MCF 10A (cell line): ENCODE results near the gene CACNA1B. TPM values are rescaled to one million over a fixed set of nuclear protein-coding genes. Genes with fewer than 3 reads are reported as not detected.

Source experiments
- BruUV-seq: library from RNA; stranded (reverse); fragments of 400-500 nt; replicated peaks from 2 replicates; lab custom pipeline; 2021; lab: Mats Ljungman, UMichigan
- CTCF ChIA-PET: fragments of 300-600 bp; sonication (Branson Sonifier 250); formaldehyde crosslinking; extraction: SDS; loops from one replicate; lab custom pipeline; 2021; ENCODE audit warnings: antibody characterized with exemption, inconsistent platforms; lab: Yijun Ruan, JAX
- POLR2A ChIA-PET: fragments of 300-600, 350-650 bp; sonication (Branson Sonifier 250); formaldehyde crosslinking; extraction: SDS; loops from one replicate; lab custom pipeline; 2020; ENCODE audit warnings: antibody characterized with exemption, inconsistent platforms; lab: Yijun Ruan, JAX
- DNase-seq: peaks from one replicate; pipeline ENCODE4 v3.0.0-alpha.2; 2018; ENCODE audit not compliant: unreplicated experiment
- H3K27ac Mint-ChIP-seq: one replicate; pipeline ENCODE4 v1.8.0; 2022; ENCODE audit warnings: mild to moderate bottlenecking, low read depth, mixed read lengths; ENCODE audit not compliant: unreplicated experiment
- H3K27me3 Mint-ChIP-seq: one replicate; pipeline ENCODE4 v1.8.0; 2022; ENCODE audit warnings: mixed read lengths; ENCODE audit not compliant: insufficient read depth, unreplicated experiment
- H3K36me3 Mint-ChIP-seq: one replicate; pipeline ENCODE4 v1.8.0; 2022; ENCODE audit warnings: mild to moderate bottlenecking, moderate library complexity, mixed read lengths; ENCODE audit not compliant: insufficient read depth, unreplicated experiment
- H3K4me1 Mint-ChIP-seq: one replicate; pipeline ENCODE4 v1.8.0; 2022; ENCODE audit warnings: mixed read lengths; ENCODE audit not compliant: insufficient read depth, unreplicated experiment
- H3K4me3 Mint-ChIP-seq: one replicate; pipeline ENCODE4 v1.8.0; 2022; ENCODE audit warnings: mild to moderate bottlenecking, moderate library complexity, mixed read lengths; ENCODE audit not compliant: unreplicated experiment
- H3K9me3 Mint-ChIP-seq: one replicate; pipeline ENCODE4 v1.8.0; 2022; ENCODE audit warnings: mixed read lengths; ENCODE audit not compliant: unreplicated experiment
- intact Hi-C: fragments of 100-400 bp; cut with micrococcal nuclease; formaldehyde crosslinking; loops from 2 replicates; pipeline ENCODE4 v1.14.1; 2022
- total RNA-seq: library from RNA; stranded (reverse); gene quantifications from 2 replicates; pipeline ENCODE4 v1.2.3, GENCODE V29; 2022
- TF ChIP-seq, protein P1 (sequence below): fragments of 200-600 bp; IDR thresholded peaks from one replicate; pipeline ENCODE4 v1.8.0; 2022; ENCODE audit warnings: antibody characterized with exemption, mild to moderate bottlenecking; ENCODE audit not compliant: unreplicated experiment

The CACNA1B gene
- total RNA-seq, 1 experiment from 2014 or later: not detected

DNA sequence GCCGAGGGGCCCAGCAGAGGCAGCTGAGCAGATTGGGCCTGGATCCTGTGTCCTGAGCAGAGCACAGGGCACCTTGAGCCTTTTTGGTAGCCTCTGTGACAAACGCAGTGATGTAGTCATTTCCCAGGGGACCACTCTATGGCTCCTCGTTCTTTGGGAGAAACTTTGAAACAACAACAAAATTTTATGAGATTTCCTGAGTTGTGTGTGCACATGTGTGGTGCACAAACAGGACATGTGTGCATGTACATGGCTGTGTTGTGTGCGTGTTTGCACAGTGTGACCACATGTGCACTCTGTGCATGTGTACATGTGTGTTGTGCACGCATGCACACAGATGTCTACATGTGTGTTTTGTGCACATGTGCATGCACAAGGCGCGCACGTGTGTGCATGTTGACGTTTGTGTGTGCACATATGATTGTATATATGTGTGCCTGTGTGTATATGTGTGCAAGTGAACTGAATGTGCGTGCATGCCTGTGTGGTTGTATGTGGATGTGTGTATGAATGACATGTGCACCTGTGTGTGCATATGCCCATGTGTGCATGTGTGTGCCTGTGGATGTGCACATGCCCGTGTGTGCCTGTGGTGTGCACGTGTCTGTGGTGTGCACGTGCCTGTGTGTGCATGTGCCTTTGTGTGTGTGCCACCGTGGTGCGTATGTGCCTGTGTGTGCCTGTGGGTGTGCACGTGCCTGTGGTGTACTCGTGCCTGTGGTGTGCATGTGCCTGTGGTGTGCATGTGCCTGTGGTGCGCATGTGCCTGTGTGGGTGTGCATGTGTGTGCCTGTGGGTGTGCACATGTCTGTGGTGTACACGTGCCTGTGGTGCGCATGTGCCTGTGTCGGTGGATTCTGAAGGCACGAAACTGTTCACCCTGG is 221.6 kb downstream of the CACNA1B start:
- H3K27ac Mint-ChIP-seq: no peak overlapping the region
- no peaks in the 10 kb centered on the region for H3K27me3 Mint-ChIP-seq
- no peak overlapping the region for H3K4me3 Mint-ChIP-seq
- intact Hi-C loops: no loop called here
- H3K36me3 Mint-ChIP-seq: no peaks in the 10 kb centered on the region
- BruUV-seq: no TSS peak
- DNase-seq: no peak
- TF ChIP-seq, protein P1, sequence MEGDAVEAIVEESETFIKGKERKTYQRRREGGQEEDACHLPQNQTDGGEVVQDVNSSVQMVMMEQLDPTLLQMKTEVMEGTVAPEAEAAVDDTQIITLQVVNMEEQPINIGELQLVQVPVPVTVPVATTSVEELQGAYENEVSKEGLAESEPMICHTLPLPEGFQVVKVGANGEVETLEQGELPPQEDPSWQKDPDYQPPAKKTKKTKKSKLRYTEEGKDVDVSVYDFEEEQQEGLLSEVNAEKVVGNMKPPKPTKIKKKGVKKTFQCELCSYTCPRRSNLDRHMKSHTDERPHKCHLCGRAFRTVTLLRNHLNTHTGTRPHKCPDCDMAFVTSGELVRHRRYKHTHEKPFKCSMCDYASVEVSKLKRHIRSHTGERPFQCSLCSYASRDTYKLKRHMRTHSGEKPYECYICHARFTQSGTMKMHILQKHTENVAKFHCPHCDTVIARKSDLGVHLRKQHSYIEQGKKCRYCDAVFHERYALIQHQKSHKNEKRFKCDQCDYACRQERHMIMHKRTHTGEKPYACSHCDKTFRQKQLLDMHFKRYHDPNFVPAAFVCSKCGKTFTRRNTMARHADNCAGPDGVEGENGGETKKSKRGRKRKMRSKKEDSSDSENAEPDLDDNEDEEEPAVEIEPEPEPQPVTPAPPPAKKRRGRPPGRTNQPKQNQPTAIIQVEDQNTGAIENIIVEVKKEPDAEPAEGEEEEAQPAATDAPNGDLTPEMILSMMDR: no peak
- ChIA-PET CTCF (no interaction called here), POLR2A (no interaction called here)
- no peaks in the 10 kb centered on the region for H3K4me1 Mint-ChIP-seq
- H3K9me3 Mint-ChIP-seq: peaks cover 21% of the 10 kb centered on the region

DNA sequence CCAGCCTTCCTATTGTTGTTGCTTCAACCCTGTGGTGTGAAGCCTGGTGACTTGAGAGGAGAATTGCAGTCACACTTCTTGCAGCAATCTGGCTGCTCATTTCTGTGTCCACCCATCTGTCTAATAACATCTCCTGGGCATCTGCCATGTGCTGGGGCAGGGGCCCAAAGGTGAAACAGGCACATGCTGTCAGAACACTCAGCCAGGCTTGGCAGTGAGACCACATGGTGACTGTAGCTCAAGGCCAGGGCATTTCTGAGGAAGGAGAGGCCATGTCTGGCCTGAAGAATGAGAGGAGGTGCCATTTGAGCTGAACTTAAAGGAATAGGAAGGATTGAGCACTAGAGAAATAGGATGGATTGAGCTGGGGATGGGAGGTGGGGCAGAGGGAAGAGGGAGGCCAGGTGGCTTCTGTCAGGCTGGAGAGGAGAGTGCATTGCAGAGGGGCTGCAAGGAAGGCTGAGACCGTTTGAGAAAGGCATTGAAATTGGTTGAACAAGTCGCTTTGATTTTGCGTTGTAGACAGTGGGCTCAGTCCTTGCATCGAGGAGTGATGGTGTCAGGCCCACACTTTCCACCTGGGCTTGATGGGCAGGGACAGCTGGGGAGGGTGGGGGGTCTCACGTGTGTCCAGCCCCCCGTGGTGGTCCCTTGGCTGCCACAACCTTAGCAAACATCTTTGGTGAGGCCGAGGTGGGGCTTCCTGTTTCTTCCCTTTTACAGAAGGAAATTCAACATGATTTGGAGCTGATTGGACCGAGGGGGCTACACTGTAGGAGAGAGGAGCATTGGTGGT is 222.4 kb downstream of the CACNA1B start:
- DNase-seq: no peak
- POLR2A ChIA-PET: interaction anchor here (1.0 kb wide), 1 partner anchor 18 kb away, joined by 3 read pairs; no protein-coding TSS in a partner anchor
- TF ChIP-seq, protein P1: no peak
- Mint-ChIP-seq H3K36me3 (no peaks in the 10 kb centered on the region), H3K9me3 (peaks cover 21% of the 10 kb centered on the region), H3K27me3 (no peaks in the 10 kb centered on the region), H3K4me1 (no peaks in the 10 kb centered on the region), H3K27ac (no peak overlapping the region), H3K4me3 (no peak overlapping the region)
- intact Hi-C loops: no loop called here
- BruUV-seq: no TSS peak
- CTCF ChIA-PET: no interaction called here

DNA sequence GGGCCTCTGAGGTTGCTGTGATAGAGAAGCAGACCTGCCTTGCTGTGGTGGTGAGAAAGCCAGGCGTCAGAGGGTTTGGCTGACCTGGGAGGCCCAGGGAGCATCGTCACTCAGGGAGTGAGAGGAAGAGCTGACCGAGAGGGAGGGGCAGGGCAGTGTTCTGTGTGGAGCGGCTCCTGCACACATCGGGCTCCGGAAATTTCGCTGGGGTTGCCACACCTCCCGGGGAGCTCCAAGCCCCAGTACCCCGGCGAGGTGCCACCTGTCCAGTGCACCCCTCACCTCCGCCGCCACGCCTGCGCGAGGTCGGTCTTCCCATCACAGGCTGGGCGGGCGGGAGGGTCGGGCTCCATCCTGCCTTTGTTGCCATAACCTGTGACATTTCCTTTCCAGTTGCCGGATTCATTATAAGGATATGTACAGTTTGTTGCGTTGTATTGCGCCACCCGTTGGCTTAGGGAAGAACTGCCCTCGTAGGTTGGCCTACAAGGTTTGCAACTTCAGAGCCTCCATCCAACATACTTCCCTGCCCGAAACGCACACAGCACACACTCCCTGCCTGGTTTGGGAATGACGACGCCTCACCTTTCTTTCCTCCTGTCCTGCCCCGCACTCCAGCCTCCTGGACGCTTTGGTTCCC is 223.2 kb downstream of the CACNA1B start:
- TF ChIP-seq, protein P1: no peak
- H3K4me3 Mint-ChIP-seq: no peak overlapping the region
- POLR2A ChIA-PET: interaction anchor here (1.0 kb wide), 1 partner anchor 19 kb away, joined by 3 read pairs; no protein-coding TSS in a partner anchor
- intact Hi-C loops: no loop called here
- H3K9me3 Mint-ChIP-seq: peaks cover 21% of the 10 kb centered on the region
- H3K27ac Mint-ChIP-seq: no peak overlapping the region
- no peaks in the 10 kb centered on the region for H3K4me1 Mint-ChIP-seq
- H3K27me3 Mint-ChIP-seq: no peaks in the 10 kb centered on the region
- no peaks in the 10 kb centered on the region for H3K36me3 Mint-ChIP-seq
- DNase-seq: no peak
- BruUV-seq: no TSS peak
- CTCF ChIA-PET: interaction anchor here (0.5 kb wide), 1 partner anchor 10 kb away, joined by 3 read pairs; no protein-coding TSS in a partner anchor
